Mononuclear cell (primary cell): ENCODE data around the gene AMZ1. TPM values are rescaled to one million over a fixed set of nuclear protein-coding genes. Genes with fewer than 3 reads are reported as not detected.
"Not testable (repeated sequence)": the region's sequence is repeated elsewhere in the genome, so short reads cannot be mapped to it uniquely, and the experiment has no call there.

Experiments used
- H3K27me3 ChIP-seq: 2 replicates; pipeline ENCODE4 v1.6.0; 2011; ENCODE audit warnings: low read length, control low read depth; ENCODE audit not compliant: insufficient read depth
- H3K4me1 ChIP-seq: 2 replicates; pipeline ENCODE4 v1.5.1; 2011; ENCODE audit warnings: mild to moderate bottlenecking, low read length, control low read depth; ENCODE audit not compliant: insufficient read depth
- H3K4me3 ChIP-seq: 2 replicates; pipeline ENCODE4 v1.5.1; 2011; ENCODE audit warnings: mild to moderate bottlenecking, low read length, moderate library complexity
- H3K9me3 ChIP-seq: 2 replicates; pipeline ENCODE4 v1.5.1; 2011; ENCODE audit warnings: low read depth, mild to moderate bottlenecking, control low read depth, low read length
- total RNA-seq: library from RNA; depleted of rRNA; stranded (reverse); fragments of >200 nt; gene quantifications from one replicate; pipeline ENCODE4 v1.2.3, GENCODE V29; 2012

The AMZ1 gene
- total RNA-seq, 1 donor, result 0.63 TPM

DNA sequence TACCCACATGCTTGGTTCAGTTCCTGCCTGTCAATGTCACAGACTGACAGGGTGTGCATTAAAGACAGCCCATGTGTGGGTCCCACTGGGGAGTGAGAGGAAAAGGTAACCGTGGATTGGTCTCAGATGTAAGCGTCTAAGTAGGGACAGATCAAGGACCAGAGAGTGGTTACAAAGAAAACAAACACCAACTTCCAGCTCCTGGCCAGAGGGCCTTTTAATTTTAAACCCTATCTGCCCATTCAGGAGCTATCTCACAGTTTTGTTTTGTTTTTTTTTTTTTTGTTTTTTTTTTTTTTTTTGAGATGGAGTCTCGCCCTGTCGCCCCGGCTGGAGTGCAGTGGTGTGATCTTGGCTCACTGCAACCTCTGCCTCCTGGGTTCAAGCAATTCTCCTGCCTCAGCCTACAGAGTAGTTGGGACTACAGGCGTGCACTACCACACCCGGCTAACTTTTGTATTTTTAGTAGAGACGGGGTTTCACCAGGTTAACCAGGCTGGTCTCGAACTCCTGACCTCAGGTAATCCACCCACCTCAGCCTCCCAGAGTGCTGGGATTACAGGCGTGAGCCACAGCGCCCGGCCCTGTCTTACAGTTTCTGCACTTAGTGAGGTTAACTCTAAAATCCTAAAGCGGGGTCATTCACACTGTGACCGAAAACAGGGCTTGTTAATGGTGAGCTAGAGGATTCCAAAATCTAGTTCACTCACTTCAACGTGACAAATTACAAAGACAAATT is 49.2 kb downstream of the AMZ1 start:
- H3K4me1 ChIP-seq, result peaks cover 61% of the 10 kb centered on the region
- H3K27me3 ChIP-seq, H3K9me3 ChIP-seq, H3K4me3 ChIP-seq: not testable (repeated sequence)

DNA sequence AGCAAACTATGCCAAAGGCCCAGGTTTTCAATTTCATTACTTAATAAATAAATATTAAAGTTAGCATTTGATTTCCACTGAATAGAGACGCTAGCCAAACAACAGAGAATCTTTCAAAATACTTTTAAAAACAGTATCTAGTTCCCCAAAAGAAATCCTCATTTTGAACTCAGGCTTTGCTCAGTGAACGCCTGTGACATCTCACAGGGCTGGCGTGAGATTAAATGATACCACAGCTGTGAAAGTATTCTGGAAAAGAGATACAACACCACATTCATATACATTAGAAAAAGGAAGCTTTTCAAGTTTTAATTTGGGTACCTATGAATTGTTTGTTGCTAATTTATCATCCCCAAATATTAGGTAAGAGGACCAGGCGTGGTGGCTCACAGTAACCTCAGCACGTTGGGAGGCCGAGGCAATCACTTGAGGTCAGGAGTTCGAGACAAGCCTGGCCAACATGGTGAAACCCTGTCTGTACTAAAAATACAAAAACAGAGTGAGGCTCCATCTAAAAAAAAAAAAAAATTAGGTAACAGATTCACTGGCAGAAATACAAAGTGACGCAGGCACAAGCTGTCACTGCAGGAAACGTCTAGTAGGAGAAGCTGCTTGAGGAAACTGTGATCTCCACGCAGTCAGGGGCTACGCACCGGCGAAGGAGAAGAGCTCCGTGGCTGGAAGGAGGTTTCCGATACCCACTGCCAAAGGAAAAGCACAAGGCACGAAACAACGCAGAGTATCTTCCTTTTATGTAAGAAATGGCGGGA is 50.0 kb downstream of the AMZ1 start:
- Histone ChIP-seq H3K9me3 (no peaks in the 10 kb centered on the region), H3K27me3 (no peaks in the 10 kb centered on the region), H3K4me3 (no peak overlapping the region), H3K4me1 (peaks cover 60% of the 10 kb centered on the region)

DNA sequence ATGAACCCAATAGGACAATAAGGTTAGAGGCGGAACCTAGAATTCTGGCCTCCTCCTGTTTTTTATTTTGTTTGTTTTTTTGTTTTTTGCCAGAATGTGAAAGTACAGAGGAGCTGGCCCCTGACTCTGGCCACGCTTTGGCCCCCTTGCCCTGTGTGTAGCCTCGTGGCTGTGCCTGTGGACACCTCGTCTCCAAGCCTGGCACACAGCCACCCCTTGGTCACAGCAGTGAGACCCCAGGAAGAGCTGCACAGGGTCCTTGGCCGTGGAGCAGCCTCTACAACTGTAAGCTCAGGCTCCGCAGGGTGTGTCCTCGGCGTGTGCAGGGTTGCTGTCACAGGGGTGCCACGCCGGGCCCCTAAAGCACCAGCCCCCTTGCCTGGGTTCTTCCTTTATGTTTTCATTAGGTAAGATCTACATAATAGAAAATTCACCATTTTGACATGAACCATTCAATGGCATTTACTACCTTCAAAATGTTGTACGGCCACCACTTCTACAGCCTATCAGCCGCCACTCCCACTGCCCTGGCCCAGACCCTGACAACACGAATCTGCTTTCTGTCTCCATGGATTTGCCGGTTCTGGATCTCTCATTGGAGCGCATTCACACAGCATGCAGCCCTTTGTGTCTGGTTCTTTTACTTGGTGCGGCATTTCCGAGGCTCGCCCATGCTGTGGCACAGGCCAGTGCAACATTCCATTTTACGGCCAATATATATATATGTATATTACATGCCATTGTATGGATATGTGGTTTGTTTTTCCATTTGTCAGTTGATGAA is 51.0 kb downstream of the AMZ1 start:
- H3K4me3 ChIP-seq, result no peak overlapping the region

DNA sequence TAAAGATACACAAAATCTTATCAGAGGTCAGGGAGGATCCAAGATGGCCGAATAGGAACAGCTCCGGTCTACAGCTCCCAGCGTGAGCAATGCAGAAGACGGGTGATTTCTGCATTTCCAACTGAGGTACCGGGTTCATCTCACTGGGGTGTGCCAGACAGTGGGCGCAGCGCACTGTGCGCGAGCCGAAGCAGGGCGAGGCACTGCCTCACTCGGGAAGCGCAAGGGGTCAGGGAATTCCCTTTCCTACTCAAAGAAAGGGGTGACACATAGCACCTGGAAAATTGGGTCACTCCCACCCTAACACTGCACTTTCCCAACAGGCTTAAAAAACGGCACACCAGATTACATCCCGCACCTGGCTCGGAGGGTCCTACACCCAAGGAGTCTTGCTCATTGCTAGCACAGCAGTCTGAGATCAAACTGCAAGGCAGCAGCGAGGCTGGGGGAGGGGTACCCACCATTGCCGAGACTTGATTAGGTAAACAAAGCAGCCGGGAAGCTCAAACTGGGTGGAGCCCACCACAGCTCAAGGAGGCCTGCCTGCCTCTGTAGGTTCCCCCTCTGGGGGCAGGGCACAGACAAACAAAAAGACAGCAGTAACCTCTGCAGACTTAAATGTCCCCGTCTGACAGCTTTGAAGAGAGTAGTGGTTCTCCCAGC is 55.7 kb downstream of the AMZ1 start:
- H3K4me1 ChIP-seq, H3K9me3 ChIP-seq, H3K27me3 ChIP-seq, H3K4me3 ChIP-seq: not testable (repeated sequence)

More for the DNA sequence above, 51.0 kb downstream of the AMZ1 start:
- no peaks in the 10 kb centered on the region for H3K9me3 ChIP-seq
- H3K27me3 ChIP-seq, result no peaks in the 10 kb centered on the region
- H3K4me1 ChIP-seq, result peaks cover 50% of the 10 kb centered on the region

DNA sequence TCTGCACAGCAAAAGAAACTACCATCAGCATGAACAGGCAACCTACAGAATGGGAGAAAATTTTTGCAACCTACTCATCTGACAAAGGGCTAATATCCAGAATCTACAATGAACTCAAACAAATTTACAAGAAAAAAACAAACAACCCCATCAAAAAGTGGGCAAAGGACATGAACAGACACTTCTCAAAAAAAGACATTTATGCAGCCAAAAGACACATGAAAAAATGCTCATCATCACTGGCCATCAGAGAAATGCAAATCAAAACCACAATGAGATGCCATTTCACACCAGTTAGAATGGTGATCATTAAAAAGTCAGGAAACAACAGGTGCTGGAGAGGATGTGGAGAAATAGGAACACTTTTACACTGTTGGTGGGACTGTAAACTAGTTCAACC is 60.7 kb downstream of the AMZ1 start:
- not testable (repeated sequence) for H3K4me1 ChIP-seq, H3K4me3 ChIP-seq, H3K27me3 ChIP-seq

DNA sequence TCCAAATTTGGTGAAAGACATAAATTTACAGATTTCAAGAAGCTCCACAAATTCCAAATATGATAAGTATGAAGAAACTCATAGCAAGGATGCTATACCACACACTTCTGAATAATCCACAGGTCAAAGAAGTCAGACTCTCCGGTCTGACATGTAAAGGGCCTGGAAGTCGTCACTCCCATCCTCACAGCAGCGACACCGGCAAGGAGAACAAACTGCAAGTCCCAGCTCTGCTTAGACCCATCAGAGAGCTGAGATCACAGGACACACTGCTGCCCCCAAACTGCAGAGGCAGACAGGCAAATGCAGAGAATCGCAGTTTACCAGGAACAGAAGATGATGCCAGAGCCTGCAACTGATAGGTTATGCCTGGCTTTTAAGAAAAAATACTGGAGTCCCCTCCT is 62.0 kb downstream of the AMZ1 start:
- Histone ChIP-seq H3K4me3 (no peak overlapping the region), H3K4me1 (no peaks in the 10 kb centered on the region), H3K9me3 (no peaks in the 10 kb centered on the region), H3K27me3 (no peaks in the 10 kb centered on the region)

More for the DNA sequence above, 60.7 kb downstream of the AMZ1 start:
- H3K9me3 ChIP-seq, result not testable (repeated sequence)

DNA sequence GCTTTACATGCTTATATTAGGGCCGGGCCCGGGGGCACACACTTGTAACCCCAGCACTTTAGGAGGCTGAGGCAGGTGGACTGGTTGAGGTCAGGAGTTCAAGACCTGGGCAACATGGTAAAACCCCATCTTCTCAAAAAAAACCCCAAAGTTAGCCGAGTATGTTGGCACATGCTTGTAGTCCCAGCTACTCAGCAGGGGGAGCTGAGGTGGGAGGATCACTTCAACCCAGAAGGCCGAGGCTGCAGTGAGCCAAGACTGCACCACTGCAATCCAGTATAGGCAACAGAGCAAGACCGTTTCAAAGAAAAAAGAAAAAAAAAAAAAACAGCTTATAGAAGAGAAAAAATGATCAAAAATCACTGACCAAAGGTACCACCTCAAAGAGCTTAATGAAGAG is 63.1 kb downstream of the AMZ1 start:
- H3K4me1 ChIP-seq, result no peaks in the 10 kb centered on the region

DNA sequence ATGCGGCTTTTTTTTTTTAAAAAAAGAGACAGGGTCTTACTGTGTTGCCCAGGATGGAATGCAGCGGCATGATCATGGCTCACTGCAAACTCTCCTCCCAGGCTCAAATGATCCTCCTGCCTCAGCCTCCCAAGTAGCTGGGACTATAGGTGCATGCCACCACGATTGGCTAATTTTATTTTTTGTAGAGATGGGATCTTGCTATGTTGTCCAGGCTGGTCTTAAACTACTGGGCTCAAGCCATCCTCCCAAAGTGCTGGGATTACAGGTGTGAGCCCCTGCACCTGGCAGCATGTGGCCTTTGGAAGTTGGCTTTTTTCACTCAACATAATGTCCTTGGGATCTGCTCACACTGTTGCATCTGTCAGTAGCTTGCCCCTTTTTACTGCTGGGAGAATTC is 65.1 kb downstream of the AMZ1 start:
- Histone ChIP-seq H3K4me1 (peaks cover 18% of the 10 kb centered on the region), H3K9me3 (no peaks in the 10 kb centered on the region), H3K4me3 (no peak overlapping the region), H3K27me3 (no peaks in the 10 kb centered on the region)

More for the DNA sequence above, 63.1 kb downstream of the AMZ1 start:
- Histone ChIP-seq H3K9me3 (no peaks in the 10 kb centered on the region), H3K27me3 (no peaks in the 10 kb centered on the region), H3K4me3 (no peak overlapping the region)

DNA sequence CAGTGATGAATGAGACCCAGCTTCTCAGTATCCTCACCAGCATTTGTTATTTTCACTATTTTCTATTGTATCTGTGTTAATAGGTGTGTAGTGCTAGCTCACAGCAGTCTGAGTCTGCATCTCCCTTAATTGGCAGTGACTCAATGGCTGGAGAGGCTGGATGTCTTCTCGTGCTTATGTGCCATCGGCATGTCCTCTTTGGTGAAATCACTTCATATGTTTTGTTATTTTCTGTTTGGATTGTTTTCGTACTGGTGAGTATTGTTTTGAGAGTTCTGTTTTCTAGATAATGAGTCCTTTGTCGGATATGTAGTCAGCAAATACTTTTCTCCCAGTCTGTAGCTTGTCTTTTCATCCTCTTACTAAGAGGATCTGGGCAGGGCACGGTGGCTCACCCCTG is 66.1 kb downstream of the AMZ1 start:
- Histone ChIP-seq H3K4me3 (no peak overlapping the region), H3K4me1 (peaks cover 26% of the 10 kb centered on the region), H3K9me3 (no peaks in the 10 kb centered on the region), H3K27me3 (no peaks in the 10 kb centered on the region)

DNA sequence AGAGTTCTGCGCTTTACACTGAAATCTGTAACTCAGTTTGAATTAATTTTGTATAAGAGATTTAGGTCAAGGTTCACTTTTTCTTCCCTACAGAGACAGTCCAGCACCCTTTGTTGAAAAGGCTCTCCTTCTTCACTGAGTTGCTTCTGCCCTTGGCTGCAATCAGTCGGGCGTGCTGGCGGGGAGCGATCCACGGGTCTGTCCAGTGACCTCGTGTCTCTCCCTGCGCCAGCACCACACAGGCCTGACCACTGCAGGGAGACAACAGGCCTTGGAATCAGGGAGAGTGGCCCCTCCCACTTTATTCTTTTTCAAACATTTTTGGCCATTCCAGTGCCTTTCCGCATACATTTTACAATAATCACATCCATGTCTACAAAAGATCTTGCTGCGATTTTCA is 66.9 kb downstream of the AMZ1 start:
- Histone ChIP-seq H3K27me3 (no peaks in the 10 kb centered on the region), H3K4me3 (no peak overlapping the region), H3K9me3 (no peaks in the 10 kb centered on the region), H3K4me1 (peaks cover 34% of the 10 kb centered on the region)

DNA sequence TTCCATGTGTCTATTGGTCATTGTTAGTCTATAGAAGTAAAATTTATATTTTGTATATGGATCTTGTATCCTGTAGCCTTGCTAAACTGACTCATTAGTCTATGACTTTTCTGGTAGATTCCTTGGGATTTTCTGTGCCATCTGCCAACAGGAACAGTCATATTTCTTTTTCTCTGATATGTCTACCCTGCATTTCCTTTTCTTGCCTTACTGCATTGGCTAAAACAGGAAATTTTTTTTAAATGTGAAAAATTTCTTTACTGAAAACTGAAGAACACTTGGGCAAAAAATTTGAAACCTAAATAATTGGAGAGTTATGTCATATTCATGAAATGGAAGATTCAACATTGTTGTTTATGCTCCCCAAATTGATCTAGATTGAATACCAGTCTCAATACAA is 67.5 kb downstream of the AMZ1 start:
- Histone ChIP-seq H3K27me3 (no peaks in the 10 kb centered on the region), H3K4me1 (peaks cover 40% of the 10 kb centered on the region), H3K4me3 (no peak overlapping the region), H3K9me3 (no peaks in the 10 kb centered on the region)

DNA sequence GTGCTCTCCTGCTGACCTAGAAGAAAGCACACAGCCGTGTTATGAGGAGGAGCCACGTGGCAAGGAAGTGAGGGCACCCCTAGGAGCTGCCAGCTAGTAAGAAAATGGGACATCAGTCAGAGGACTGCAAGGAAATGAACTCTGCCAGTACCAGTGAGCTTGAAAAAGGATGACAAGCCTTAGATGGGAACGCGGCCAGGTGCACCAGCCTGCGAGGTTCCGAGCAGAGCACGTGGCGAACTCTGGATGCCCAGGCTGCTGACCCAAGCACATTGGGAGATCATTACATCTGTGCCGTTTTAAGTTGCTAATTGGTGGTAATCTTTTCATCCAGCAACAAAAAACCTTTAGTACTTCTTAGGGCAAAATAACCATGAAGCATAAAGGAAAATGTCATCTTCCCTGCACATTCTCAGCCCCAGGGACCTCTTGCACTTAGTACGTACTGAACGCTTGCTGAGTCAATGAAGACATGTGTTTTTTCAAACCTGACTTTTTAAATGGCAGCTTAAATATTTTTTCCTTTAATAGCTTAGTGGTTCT is 69.4 kb downstream of the AMZ1 start:
- H3K27me3 ChIP-seq, result no peaks in the 10 kb centered on the region
- H3K4me1 ChIP-seq, result peaks cover 50% of the 10 kb centered on the region
- H3K9me3 ChIP-seq, result no peaks in the 10 kb centered on the region
- no peak overlapping the region for H3K4me3 ChIP-seq

DNA sequence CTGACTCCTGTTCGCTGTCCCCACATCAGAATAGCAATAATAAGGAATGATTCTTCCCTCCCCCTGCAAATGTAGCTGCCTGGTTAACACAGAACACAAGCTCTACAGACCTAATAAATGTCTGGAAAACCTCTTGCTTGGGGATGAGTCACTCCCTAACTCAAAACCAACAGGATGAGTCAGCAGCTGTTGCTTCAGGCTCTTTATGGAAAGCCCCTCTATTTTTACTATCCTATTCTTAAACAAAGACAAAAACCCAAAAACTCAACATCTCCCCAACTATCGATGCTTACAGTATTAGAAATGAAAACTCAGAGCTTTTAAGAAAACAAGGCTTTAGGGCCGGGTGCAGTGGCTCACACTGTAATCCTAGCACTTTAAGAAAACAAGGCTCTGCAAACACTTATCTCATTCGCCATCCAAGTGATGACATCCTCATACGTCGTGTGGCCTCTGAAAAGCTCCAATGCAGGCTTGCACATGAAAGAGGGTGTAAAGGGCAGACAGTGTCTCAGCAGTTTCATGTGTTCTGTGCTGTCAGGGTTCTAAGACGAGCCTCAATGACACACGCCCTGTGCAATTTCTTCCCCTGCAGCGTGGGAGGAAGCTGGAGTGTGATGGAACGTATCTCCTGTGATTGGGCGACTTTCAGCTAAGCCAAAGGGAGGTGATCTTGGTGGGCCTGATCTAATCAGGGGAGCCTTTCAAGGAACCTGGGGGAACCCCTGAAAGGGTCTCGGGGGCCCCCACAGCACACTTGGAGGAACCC is 70.1 kb downstream of the AMZ1 start:
- H3K4me3 ChIP-seq, result no peak overlapping the region

More for the DNA sequence above, 70.1 kb downstream of the AMZ1 start:
- Histone ChIP-seq H3K4me1 (peaks cover 51% of the 10 kb centered on the region), H3K27me3 (no peaks in the 10 kb centered on the region), H3K9me3 (no peaks in the 10 kb centered on the region)
